Measurements from ENCODE around the gene APC.

DNA sequence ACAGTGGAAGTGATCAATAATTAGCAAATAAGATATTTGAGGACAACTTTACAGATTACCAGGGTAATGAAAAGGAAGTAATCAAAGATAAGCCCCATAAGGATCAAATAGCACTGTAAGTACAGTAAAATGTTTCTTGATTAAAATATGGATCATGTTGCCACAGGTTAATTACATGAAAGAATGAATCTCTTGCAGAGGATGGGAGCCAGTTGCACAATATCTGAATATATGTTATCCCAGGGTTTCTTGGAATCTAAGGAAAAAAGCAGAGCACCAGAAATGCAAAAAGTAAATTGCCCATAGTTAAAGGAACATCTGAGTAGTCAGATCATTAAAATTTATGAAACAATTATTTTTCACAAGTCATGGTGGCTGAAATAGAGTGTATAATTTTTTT is 109.6 kb downstream of the APC start:
- no peak for TF ChIP-seq ETV6 (CRISPR knock-in tag; conservative IDR thresholded peaks at IDR 0.05)
- TF ChIP-seq HNF4A (CRISPR knock-in tag; IDR thresholded peaks at IDR 0.05): no peak
- no peak for TF ChIP-seq CREM (IDR thresholded peaks at IDR 0.05)
- TF ChIP-seq CREM (CRISPR knock-in tag; IDR thresholded peaks at IDR 0.05): no peak
- TF ChIP-seq EP300 (IDR thresholded peaks at IDR 0.05; ENCODE audit: low read depth in 2 of 2, low read length in 2 of 2): no peak
- TF ChIP-seq EP300 (CRISPR knock-in tag; IDR thresholded peaks at IDR 0.05; ENCODE audit: borderline replicate concordance): no peak
- no peak for TF ChIP-seq PAWR (CRISPR knock-in tag; IDR thresholded peaks at IDR 0.05; ENCODE audit: borderline replicate concordance)
